H9 (cell line): Measurements from ENCODE around the gene CPT2. TPM values are rescaled to one million over a fixed set of nuclear protein-coding genes. Genes with fewer than 3 reads are reported as not detected.

Experiments used
- DNase-seq: peaks from one replicate; pipeline ENCODE4 v3.0.0-alpha.2; 2017
- H2AFZ ChIP-seq: one replicate; pipeline ENCODE4 v1.6.1; 2013; ENCODE audit warnings: mild to moderate bottlenecking, low read length, control low read depth, moderate library complexity
- H2AK5ac ChIP-seq: 2 replicates; pipeline ENCODE4 v1.6.1; 2013; ENCODE audit warnings: low read length, control low read depth, mixed read lengths; ENCODE audit not compliant: insufficient read length
- H2BK120ac ChIP-seq: one replicate; pipeline ENCODE4 v1.6.1; 2013; ENCODE audit warnings: low read depth, mild to moderate bottlenecking, low read length, control low read depth, inconsistent platforms; ENCODE audit not compliant: poor library complexity, severe bottlenecking
- H2BK12ac ChIP-seq: 2 replicates; pipeline ENCODE4 v1.6.1; 2013; ENCODE audit warnings: low read length, control low read depth, mixed read lengths, low read depth; ENCODE audit not compliant: insufficient read length
- H2BK15ac ChIP-seq: 2 replicates; pipeline ENCODE4 v1.6.1; 2013; ENCODE audit warnings: low read depth, low read length, control low read depth
- H2BK20ac ChIP-seq: one replicate; pipeline ENCODE4 v1.6.1; 2013; ENCODE audit warnings: low read depth, mild to moderate bottlenecking, low read length, control low read depth, inconsistent platforms; ENCODE audit not compliant: poor library complexity, severe bottlenecking
- H2BK5ac ChIP-seq: 2 replicates; pipeline ENCODE4 v1.6.1; 2013; ENCODE audit warnings: low read length, control low read depth, mixed read lengths; ENCODE audit not compliant: insufficient read length
- H3K14ac ChIP-seq: 2 replicates; pipeline ENCODE4 v1.6.1; 2013; ENCODE audit warnings: low read length, control low read depth; ENCODE audit not compliant: insufficient read depth
- H3K18ac ChIP-seq: 2 replicates; pipeline ENCODE4 v1.6.1; 2013; ENCODE audit warnings: low read depth, mild to moderate bottlenecking, mixed read lengths, low read length, control low read depth; ENCODE audit not compliant: insufficient read length
- H3K23ac ChIP-seq: 2 replicates; pipeline ENCODE4 v1.6.1; 2013; ENCODE audit warnings: low read length, control low read depth, mixed read lengths, low read depth; ENCODE audit not compliant: insufficient read length
- H3K23me2 ChIP-seq: 2 replicates; pipeline ENCODE4 v1.6.1; 2013; ENCODE audit warnings: low read depth, mild to moderate bottlenecking, mixed read lengths, low read length, control low read depth; ENCODE audit not compliant: insufficient read length, poor library complexity, severe bottlenecking
- H3K27ac ChIP-seq: 2 replicates; pipeline ENCODE4 v1.5.1; 2013; ENCODE audit warnings: low read length, control low read depth, mixed read lengths, low read depth; ENCODE audit not compliant: insufficient read length
- H3K27me3 ChIP-seq: 2 replicates; pipeline ENCODE4 v1.6.1; 2013; ENCODE audit warnings: low read length, control low read depth, inconsistent platforms; ENCODE audit not compliant: insufficient read depth
- H3K4ac ChIP-seq: 2 replicates; pipeline ENCODE4 v1.6.1; 2013; ENCODE audit warnings: low read depth, mild to moderate bottlenecking, control low read depth, inconsistent platforms, low read length, moderate library complexity
- H3K4me1 ChIP-seq: 2 replicates; pipeline ENCODE4 v1.6.1; 2013; ENCODE audit warnings: low read length, control low read depth, inconsistent platforms; ENCODE audit not compliant: insufficient read depth
- H3K4me2 ChIP-seq: 2 replicates; pipeline ENCODE4 v1.6.1; 2013; ENCODE audit warnings: low read length, control low read depth, mixed read lengths; ENCODE audit not compliant: insufficient read length, insufficient read depth
- H3K56ac ChIP-seq: 2 replicates; pipeline ENCODE4 v1.6.1; 2013; ENCODE audit warnings: low read depth, mild to moderate bottlenecking, mixed read lengths, low read length, control low read depth; ENCODE audit not compliant: insufficient read length
- H3K79me1 ChIP-seq: 2 replicates; pipeline ENCODE4 v1.6.1; 2013; ENCODE audit warnings: low read depth, mild to moderate bottlenecking, moderate library complexity, low read length, control low read depth, inconsistent platforms; ENCODE audit not compliant: insufficient read depth, poor library complexity, severe bottlenecking
- H3K79me2 ChIP-seq: 2 replicates; pipeline ENCODE4 v1.6.1; 2013; ENCODE audit warnings: low read length, control low read depth, inconsistent platforms; ENCODE audit not compliant: insufficient read depth
- H3K9ac ChIP-seq: 2 replicates; pipeline ENCODE4 v1.6.1; 2013; ENCODE audit warnings: low read length, control low read depth, mixed read lengths; ENCODE audit not compliant: insufficient read length; ENCODE audit errors: extremely low read depth
- H3K9me3 ChIP-seq: one replicate; pipeline ENCODE4 v1.6.1; 2013; ENCODE audit warnings: low read depth, low read length, inconsistent platforms; ENCODE audit not compliant: control insufficient read depth
- H3T11ph ChIP-seq: one replicate; pipeline ENCODE4 v1.6.1; 2013; ENCODE audit warnings: mild to moderate bottlenecking, low read length, control low read depth, inconsistent platforms
- H4K20me1 ChIP-seq: one replicate; pipeline ENCODE4 v1.6.1; 2013; ENCODE audit not compliant: control insufficient read depth, insufficient read length, insufficient read depth
- H4K5ac ChIP-seq: 2 replicates; pipeline ENCODE4 v1.6.1; 2013; ENCODE audit warnings: low read depth, mild to moderate bottlenecking, mixed read lengths, low read length, control low read depth; ENCODE audit not compliant: insufficient read length
- H4K8ac ChIP-seq: replicated peaks from 2 replicates; pipeline ENCODE4 v1.6.1; 2013; ENCODE audit warnings: low read length, control low read depth, mixed read lengths, low read depth; ENCODE audit not compliant: insufficient read length
- H4K91ac ChIP-seq: 2 replicates; pipeline ENCODE4 v1.6.1; 2013; ENCODE audit warnings: low read depth, mild to moderate bottlenecking, moderate library complexity, mixed read lengths, low read length, control low read depth; ENCODE audit not compliant: insufficient read length
- H3K27ac Mint-ChIP-seq, 3 experiments: 2 replicates in 2 of 3; 3 replicates in 1 of 3; pipeline ENCODE4 v1.8.0; 2020 to 2021; ENCODE audit warnings: mixed read lengths in 3 of 3, mild to moderate bottlenecking in 1 of 3, moderate library complexity in 1 of 3
- H3K27me3 Mint-ChIP-seq: 2 replicates; pipeline ENCODE4 v1.8.0; 2021; ENCODE audit warnings: low read depth, mild to moderate bottlenecking, moderate library complexity, mixed read lengths
- H3K36me3 Mint-ChIP-seq, 3 experiments: 2 replicates in 2 of 3; 3 replicates in 1 of 3; pipeline ENCODE4 v1.8.0; 2020 to 2021; ENCODE audit warnings: low read depth in 3 of 3, mixed read lengths in 3 of 3; ENCODE audit not compliant: insufficient read depth in 1 of 3
- H3K4me1 Mint-ChIP-seq, 2 experiments: 2 replicates each; pipeline ENCODE4 v1.8.0; 2020; ENCODE audit warnings: mixed read lengths in 2 of 2
- H3K4me3 Mint-ChIP-seq, 2 experiments: 2 replicates in 1 of 2; 3 replicates in 1 of 2; pipeline ENCODE4 v1.8.0; 2020 to 2021; ENCODE audit warnings: mild to moderate bottlenecking in 2 of 2, mixed read lengths in 2 of 2, moderate library complexity in 1 of 2
- H3K9me3 Mint-ChIP-seq, 2 experiments: 2 replicates in 1 of 2; 3 replicates in 1 of 2; pipeline ENCODE4 v1.8.0; 2020; ENCODE audit warnings: mild to moderate bottlenecking in 2 of 2, mixed read lengths in 2 of 2, moderate library complexity in 1 of 2
- CTCF ChIP-seq: fragments of 200-600 bp; sonication (generic); conservative IDR thresholded peaks from 3 replicates; pipeline ENCODE4 v1.8.0; 2021; ENCODE audit warnings: antibody characterized with exemption, mild to moderate bottlenecking
- WGBS: extraction: QIAGEN DNeasy Blood & Tissue Kit; methylation state at CpG from one replicate; pipeline ENCODE4 v1.1.7; 2013; ENCODE audit warnings: missing lambda C conversion rate, low lambda C conversion rate, mixed read lengths; ENCODE audit not compliant: insufficient read length; ENCODE audit errors: extremely low coverage; 5-methylcytosine and 5-hydroxymethylcytosine counted together
- total RNA-seq: library from RNA; stranded (reverse); gene quantifications from 2 replicates; pipeline ENCODE4 v1.2.1, GENCODE V29; 2021

CPT2 gene
- total RNA-seq, 1 experiment from 2014 or later: 33.2 TPM

- Histone ChIP-seq H3K27ac (no peak overlapping the region), H3K56ac (no peak overlapping the region), H2AK5ac (no peak overlapping the region), H3K27me3 (no peaks in the 10 kb centered on the region), H3K9me3 (peaks cover 11% of the 10 kb centered on the region), H3K14ac (no peak overlapping the region), H3T11ph (no peak overlapping the region), H4K8ac (no peak overlapping the region), H3K18ac (no peak overlapping the region), H3K23ac (no peak overlapping the region), H2BK5ac (no peak overlapping the region), H2BK20ac (no peak overlapping the region), H3K79me1 (no peaks in the 10 kb centered on the region), H3K4ac (no peak overlapping the region), H4K5ac (no peak overlapping the region), H3K23me2 (no peaks in the 10 kb centered on the region), H2BK15ac (no peak overlapping the region), H4K91ac (no peak overlapping the region), H2AFZ (no peak overlapping the region), H2BK120ac (no peak overlapping the region), H4K20me1 (no peaks in the 10 kb centered on the region), H3K4me1 (no peaks in the 10 kb centered on the region), H3K79me2 (no peaks in the 10 kb centered on the region), H3K4me2 (no peak overlapping the region), H3K9ac (no peak overlapping the region), H2BK12ac (no peak overlapping the region)
- H3K4me3 Mint-ChIP-seq: no peak overlapping the region
- no peak overlapping the region for H3K27ac Mint-ChIP-seq
- no CpG with 5 or more reads among the region's 11 CpGs for WGBS
- H3K9me3 Mint-ChIP-seq: peaks cover 16 to 17% of the 10 kb centered on the region in 2 experiments
- TF ChIP-seq CTCF: no peak
- H3K36me3 Mint-ChIP-seq: peaks cover 49 to 84% (median 80%) of the 10 kb centered on the region in 3 experiments
- no peak for DNase-seq
- no peaks in the 10 kb centered on the region for H3K4me1 Mint-ChIP-seq
- no peaks in the 10 kb centered on the region for H3K27me3 Mint-ChIP-seq
Measured at GRCh38 chr1:53210954-53211353, 14.3 kb downstream of the CPT2 start.
